Suprapubic skin (tissue), 4 donors: ENCODE measurements around the gene WNT2B. TPM values are rescaled to one million over a fixed set of nuclear protein-coding genes. Genes with fewer than 3 reads are reported as not detected.

Experiments used
- DNase-seq, 2 donors: peaks; one replicate each; pipeline ENCODE4 v3.0.0-alpha.2; 2019; ENCODE audit warnings: low spot score in 2 of 2
- H3K27ac ChIP-seq: fragments of 200-600 bp; sonication (generic); one replicate; pipeline ENCODE4 v1.5.1; 2019
- H3K27me3 ChIP-seq: fragments of 200-600 bp; sonication (generic); one replicate; pipeline ENCODE4 v1.5.1; 2019
- H3K36me3 ChIP-seq: fragments of 200-600 bp; sonication (generic); one replicate; pipeline ENCODE4 v1.5.1; 2019
- H3K4me1 ChIP-seq: fragments of 200-600 bp; sonication (generic); one replicate; pipeline ENCODE4 v1.5.1; 2019
- H3K4me3 ChIP-seq: fragments of 200-600 bp; sonication (generic); one replicate; pipeline ENCODE4 v1.5.1; 2019; ENCODE audit warnings: mild to moderate bottlenecking
- H3K9me3 ChIP-seq: fragments of 200-600 bp; sonication (generic); one replicate; pipeline ENCODE4 v1.5.1; 2019
- EP300 ChIP-seq: sonication (generic); formaldehyde crosslinking; IDR thresholded peaks from one replicate; pipeline ENCODE4 v1.6.1; 2017; ENCODE audit warnings: antibody characterized with exemption
- POLR2A ChIP-seq, 2 donors: fragments of 450-650 bp; IDR thresholded peaks; one replicate each; pipeline ENCODE4 v1.6.1; 2017; ENCODE audit warnings: antibody characterized with exemption in 2 of 2, mild to moderate bottlenecking in 2 of 2, moderate library complexity in 2 of 2
- POLR2AphosphoS5 ChIP-seq, 3 donors: sonication (generic); formaldehyde crosslinking; IDR thresholded peaks; one replicate each; pipeline ENCODE4 v1.6.1; 2017; ENCODE audit warnings: antibody characterized with exemption in 3 of 3
- WGBS: methylation state at CpG from one replicate; pipeline ENCODE4 v1.1.5; 2018; 5-methylcytosine and 5-hydroxymethylcytosine counted together
- total RNA-seq, 4 donors: library from RNA; depleted of rRNA; stranded (reverse); fragments of >200 nt; gene quantifications; one replicate each; pipeline ENCODE4 v1.1.0, GENCODE V29; 2016
- TF ChIP-seq, protein P1 (sequence below), 2 donors: fragments of 200-600 bp in 1 of 2; fragments of 450-650 bp in 1 of 2; sonication (generic) in 1 of 2; IDR thresholded peaks; one replicate each; pipeline ENCODE4 v1.5.1; 2016 to 2019; ENCODE audit warnings: antibody characterized with exemption in 2 of 2, mild to moderate bottlenecking in 1 of 2, moderate library complexity in 1 of 2

WNT2B gene
- total RNA-seq, 4 donors from 2014 or later: 18.6 to 57.9 (median 38.8) TPM

DNA sequence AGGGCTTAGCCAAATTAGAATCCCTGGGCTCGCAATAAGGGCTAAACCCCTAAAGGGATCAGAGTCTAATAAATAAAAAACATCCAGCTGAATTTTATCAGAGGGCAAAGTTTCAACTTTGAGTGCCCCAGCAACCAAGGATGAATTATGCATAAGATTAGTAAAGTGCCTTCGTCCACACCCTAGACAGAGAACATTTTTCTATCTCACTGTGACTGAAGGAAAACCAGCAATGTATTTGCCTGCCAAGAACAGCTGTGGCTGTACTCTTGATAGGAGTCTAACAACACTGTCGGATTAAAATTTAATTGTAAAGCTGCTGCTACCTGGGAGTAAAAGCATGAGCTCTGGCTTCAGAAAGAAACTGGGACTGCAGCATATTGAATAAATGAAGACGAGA lies 23.3 kb downstream of the WNT2B start:
- peaks cover 11% of the 10 kb centered on the region for H3K4me1 ChIP-seq
- no peak for TF ChIP-seq POLR2A (IDR thresholded peaks at IDR 0.05)
- TF ChIP-seq, protein P1, sequence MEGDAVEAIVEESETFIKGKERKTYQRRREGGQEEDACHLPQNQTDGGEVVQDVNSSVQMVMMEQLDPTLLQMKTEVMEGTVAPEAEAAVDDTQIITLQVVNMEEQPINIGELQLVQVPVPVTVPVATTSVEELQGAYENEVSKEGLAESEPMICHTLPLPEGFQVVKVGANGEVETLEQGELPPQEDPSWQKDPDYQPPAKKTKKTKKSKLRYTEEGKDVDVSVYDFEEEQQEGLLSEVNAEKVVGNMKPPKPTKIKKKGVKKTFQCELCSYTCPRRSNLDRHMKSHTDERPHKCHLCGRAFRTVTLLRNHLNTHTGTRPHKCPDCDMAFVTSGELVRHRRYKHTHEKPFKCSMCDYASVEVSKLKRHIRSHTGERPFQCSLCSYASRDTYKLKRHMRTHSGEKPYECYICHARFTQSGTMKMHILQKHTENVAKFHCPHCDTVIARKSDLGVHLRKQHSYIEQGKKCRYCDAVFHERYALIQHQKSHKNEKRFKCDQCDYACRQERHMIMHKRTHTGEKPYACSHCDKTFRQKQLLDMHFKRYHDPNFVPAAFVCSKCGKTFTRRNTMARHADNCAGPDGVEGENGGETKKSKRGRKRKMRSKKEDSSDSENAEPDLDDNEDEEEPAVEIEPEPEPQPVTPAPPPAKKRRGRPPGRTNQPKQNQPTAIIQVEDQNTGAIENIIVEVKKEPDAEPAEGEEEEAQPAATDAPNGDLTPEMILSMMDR (IDR thresholded peaks at IDR 0.05): no peak
- TF ChIP-seq POLR2AphosphoS5 (IDR thresholded peaks at IDR 0.05): no peak
- no peak for TF ChIP-seq EP300
- H3K27ac ChIP-seq: peak overlapping the region; percentile 24
- H3K9me3 ChIP-seq: no peaks in the 10 kb centered on the region
- no peak overlapping the region for H3K4me3 ChIP-seq
- H3K27me3 ChIP-seq: no peaks in the 10 kb centered on the region
- no peak for DNase-seq
- peaks cover 13% of the 10 kb centered on the region for H3K36me3 ChIP-seq
- 66% methylated on average over 4 of the region's 4 CpGs for WGBS

DNA sequence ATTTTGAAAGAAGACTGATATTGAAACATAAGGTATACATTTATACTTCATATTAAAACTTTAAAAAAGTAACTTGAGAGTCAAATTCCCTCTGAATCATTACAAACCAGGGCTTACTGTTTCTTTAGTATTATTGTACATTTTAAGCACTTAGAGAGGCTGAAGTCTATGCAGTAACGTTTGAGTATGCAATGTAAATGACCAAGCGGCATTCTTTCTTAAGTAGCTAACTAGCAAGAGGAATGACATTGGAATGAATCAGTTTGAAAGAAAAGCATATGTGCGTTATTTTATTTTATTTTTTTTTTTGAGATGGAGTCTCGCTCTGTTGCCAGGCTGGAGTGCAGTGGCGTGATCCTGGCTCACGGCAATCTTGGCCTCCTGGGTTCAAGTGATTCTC lies 24.3 kb downstream of the WNT2B start:
- no peak for DNase-seq
- no peak overlapping the region for H3K4me3 ChIP-seq
- H3K4me1 ChIP-seq: peaks cover 11% of the 10 kb centered on the region
- TF ChIP-seq POLR2A (IDR thresholded peaks at IDR 0.05): no peak
- no peak for TF ChIP-seq POLR2AphosphoS5 (IDR thresholded peaks at IDR 0.05)
- H3K27me3 ChIP-seq: no peaks in the 10 kb centered on the region
- WGBS: 89% methylated on average over 6 of the region's 6 CpGs
- no peak overlapping the region for H3K27ac ChIP-seq
- H3K36me3 ChIP-seq: peaks cover 10% of the 10 kb centered on the region
- H3K9me3 ChIP-seq: no peaks in the 10 kb centered on the region

DNA sequence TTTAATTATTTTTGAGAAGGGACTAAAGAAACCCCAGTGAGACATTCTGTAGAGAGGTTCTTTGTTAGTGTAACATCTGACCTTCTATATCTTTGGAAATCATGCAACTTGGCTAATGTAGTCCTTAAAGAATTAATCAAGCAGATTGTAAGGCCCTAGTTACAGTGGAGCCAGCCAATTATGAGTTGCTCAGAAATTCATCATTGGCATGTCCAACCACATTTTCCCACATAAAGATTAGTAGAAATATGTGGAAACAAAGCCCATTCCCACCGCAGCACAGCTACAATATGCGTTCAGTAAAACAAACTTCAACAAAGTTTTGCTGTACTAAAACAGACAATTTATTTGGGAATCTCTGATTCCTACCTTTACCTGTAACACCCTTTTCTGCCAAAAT lies 27.8 kb downstream of the WNT2B start:
- H3K4me1 ChIP-seq: peaks cover 6% of the 10 kb centered on the region
- 64% methylated on average over 2 of the region's 2 CpGs for WGBS
- H3K9me3 ChIP-seq: no peaks in the 10 kb centered on the region
- no peaks in the 10 kb centered on the region for H3K27me3 ChIP-seq
- no peak for DNase-seq
- no peak overlapping the region for H3K4me3 ChIP-seq
- H3K36me3 ChIP-seq: peaks cover 20% of the 10 kb centered on the region
- no peak overlapping the region for H3K27ac ChIP-seq
- TF ChIP-seq EP300 (no peak), POLR2A (IDR thresholded peaks at IDR 0.05) (no peak), POLR2AphosphoS5 (IDR thresholded peaks at IDR 0.05) (no peak)
- TF ChIP-seq, protein P1 (IDR thresholded peaks at IDR 0.05): no peak

DNA sequence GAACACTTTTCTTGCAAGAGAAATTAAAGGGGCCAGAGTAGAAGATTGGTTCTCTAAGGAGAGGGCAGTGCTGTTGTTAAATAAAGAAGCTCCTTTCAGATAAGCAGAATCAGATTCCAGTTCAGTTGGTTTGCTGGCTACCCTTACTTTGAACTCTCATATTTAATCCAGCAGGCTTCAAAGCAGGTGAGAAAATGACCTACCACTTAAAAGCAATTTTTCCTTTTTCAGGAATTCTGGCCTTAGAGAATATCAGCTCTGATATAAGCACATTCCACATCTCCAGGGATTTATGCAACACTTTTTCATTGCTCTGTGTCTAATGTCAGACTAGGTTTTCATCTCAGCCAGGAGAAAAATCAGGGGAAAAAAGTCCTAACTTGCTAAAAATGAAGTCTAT lies 28.7 kb downstream of the WNT2B start:
- Histone ChIP-seq H3K4me1 (peaks cover 3% of the 10 kb centered on the region), H3K27ac (no peak overlapping the region), H3K9me3 (no peaks in the 10 kb centered on the region), H3K36me3 (peaks cover 17% of the 10 kb centered on the region), H3K4me3 (no peak overlapping the region), H3K27me3 (no peaks in the 10 kb centered on the region)
- DNase-seq: no peak
- no peak for TF ChIP-seq EP300
- TF ChIP-seq POLR2AphosphoS5 (IDR thresholded peaks at IDR 0.05): no peak
- TF ChIP-seq, protein P1 (IDR thresholded peaks at IDR 0.05): no peak
- no peak for TF ChIP-seq POLR2A (IDR thresholded peaks at IDR 0.05)

DNA sequence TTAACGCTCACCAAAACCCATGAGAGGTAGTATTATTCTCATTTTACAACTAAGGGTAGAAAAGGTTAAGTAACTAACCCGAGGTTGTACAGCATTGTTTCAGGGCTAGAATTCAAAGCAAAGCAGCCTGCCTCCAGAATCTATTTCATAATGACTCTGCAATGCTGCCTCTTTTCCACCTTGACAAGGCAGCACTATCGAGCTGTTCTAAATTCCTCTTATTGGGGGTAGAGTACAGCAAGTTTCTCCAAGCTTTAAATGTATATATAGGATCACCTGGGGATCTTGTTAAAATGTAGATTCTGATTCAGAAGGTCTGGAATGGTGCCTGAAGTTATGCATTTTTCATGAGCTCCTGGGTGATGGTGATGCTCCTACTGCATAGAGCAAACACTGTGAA lies 30.1 kb downstream of the WNT2B start:
- DNase-seq: no peak

More for the DNA sequence above, 30.1 kb downstream of the WNT2B start:
- Histone ChIP-seq H3K4me1 (no peaks in the 10 kb centered on the region), H3K36me3 (peaks cover 17% of the 10 kb centered on the region), H3K4me3 (no peak overlapping the region), H3K27me3 (no peaks in the 10 kb centered on the region), H3K27ac (no peak overlapping the region), H3K9me3 (no peaks in the 10 kb centered on the region)
- TF ChIP-seq POLR2A (IDR thresholded peaks at IDR 0.05): no peak
- TF ChIP-seq EP300: no peak
- TF ChIP-seq, protein P1 (IDR thresholded peaks at IDR 0.05): no peak
- no peak for TF ChIP-seq POLR2AphosphoS5 (IDR thresholded peaks at IDR 0.05)
- 95% methylated on average over 3 of the region's 3 CpGs for WGBS
